ENCODE measurements around the gene XYLT1.

The XYLT1 gene

DNA sequence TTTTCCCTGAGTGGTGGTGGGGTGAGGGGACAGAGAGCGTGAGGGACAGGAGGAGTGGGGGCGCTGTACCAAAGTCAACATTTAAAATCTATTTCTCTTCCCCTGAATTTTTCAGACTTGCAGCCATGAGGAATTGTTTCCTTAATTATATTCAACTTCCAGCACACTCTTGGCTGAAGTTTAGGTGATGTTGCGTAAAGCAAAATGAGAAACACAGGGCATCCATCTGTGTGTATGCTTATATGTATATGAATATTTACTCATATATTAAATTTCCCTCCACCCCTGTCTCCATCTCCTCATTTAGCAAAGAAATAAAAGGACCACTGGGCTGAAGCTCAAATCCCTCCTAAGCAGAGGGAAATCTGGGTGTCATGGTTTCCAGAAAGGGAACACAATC is 218.1 kb downstream of the XYLT1 start:
- DNase-seq (ENCODE audit: low read depth) = no peak

- no peak for DNase-seq (ENCODE audit: low read depth)
Observed at GRCh38 chr16:17252064-17252463, 218.7 kb downstream of the XYLT1 start.

GRCh38 chr16:17251496-17251895 is 219.3 kb downstream of the XYLT1 start:
- no peak for DNase-seq (ENCODE audit: low read depth)

GRCh38 chr16:17246974-17247732 is 223.6 kb downstream of the XYLT1 start:
- DNase-seq (ENCODE audit: low read depth) = no peak

DNA sequence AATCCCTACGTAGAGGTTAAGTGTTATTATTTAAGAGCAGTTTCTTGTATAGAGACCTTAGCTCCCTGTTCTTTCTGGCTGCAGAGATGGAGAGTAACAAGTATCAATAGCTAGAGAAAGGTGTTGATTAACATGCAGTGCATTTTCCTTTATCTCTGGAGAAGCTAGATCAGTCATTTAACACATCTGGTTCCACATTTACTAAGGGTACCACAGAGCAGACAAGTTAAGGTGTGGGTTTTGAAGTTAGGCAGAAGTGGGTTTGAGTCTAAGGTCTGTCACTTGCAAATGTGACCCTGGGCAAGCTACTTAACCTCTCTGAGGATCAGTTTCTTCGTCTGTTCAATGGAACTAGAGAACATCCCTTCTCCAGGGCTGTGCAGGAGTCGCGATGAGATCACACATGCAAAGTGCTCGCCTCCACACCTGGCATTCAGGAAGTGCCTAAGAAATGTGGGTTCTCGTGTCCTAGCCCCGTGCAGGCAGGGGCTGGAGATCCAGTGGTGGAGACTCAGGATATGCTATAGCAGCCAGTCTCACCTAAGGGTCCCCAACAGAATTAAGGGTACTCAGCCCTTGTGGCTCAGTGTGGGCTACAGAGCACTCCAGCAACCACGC is 224.4 kb downstream of the XYLT1 start:
- no peak for DNase-seq (ENCODE audit: low read depth)

GRCh38 chr16:17245776-17246175 is 225.0 kb downstream of the XYLT1 start:
- no peak for DNase-seq (ENCODE audit: low read depth)

GRCh38 chr16:17244872-17245551 is 225.7 kb downstream of the XYLT1 start:
- no peak for DNase-seq (ENCODE audit: low read depth)

DNA sequence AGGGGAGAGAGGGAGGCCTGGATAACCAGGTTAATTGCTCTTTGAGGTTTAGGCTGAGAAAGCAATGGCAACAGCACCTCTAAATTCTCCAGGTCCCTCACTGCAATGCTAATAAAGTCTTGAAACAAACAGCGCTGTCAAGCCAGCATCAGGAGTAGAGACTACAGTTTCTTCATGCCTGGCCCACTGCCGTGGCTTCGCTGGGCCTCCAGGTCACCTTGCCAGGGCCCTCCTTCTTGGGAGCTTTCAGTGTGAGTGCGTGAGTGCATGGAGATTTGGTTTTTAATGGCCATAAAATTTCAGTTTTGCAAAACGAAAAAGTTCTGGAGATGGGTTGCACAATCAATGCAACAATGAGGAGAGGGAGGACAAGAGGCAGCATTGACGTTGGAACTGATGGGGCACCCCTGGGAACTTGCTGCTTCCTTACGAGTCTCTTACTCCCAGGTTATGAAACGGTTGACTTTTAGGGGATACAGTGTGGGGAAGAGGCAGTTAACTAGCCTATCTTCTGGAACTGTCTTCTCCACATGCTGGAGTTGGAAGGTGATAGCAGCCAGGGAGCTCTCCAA is 229.4 kb downstream of the XYLT1 start:
- no peak for DNase-seq (ENCODE audit: low read depth)

- DNase-seq (ENCODE audit: low read depth) = no peak
Observed at GRCh38 chr16:17238285-17239028, 232.3 kb downstream of the XYLT1 start.

DNA sequence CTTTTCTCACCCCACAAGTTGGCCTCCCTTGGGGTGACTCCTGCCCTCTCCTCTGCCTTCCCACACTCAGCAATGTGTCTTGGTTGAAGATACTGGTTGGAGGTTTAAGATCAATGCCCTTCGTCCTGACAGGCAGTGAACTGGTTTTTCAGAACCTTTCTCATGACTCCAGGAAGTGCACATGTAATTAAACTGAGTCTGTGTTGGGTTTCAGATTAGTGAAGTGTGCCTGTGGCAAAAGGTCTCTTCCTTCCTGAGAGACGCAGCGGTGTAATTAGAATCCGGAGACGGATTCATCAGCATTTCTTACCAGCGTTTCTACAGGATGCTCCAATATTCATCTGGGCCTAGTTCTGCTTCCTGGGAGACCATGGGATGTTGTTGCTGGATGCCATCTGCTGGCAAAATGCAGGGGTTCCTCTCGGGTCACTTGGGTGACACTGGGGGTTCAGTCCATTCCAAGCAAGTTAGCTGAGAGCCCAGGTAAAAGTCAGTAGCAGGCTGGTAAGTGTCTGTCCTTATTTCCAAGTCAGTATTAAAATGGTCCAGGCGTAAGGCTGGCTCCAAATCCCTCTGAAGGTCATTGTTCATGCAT is 233.3 kb downstream of the XYLT1 start:
- DNase-seq (ENCODE audit: low read depth) = no peak

GRCh38 chr16:17235147-17235815 is 235.5 kb downstream of the XYLT1 start:
- DNase-seq (ENCODE audit: low read depth) = no peak

DNA sequence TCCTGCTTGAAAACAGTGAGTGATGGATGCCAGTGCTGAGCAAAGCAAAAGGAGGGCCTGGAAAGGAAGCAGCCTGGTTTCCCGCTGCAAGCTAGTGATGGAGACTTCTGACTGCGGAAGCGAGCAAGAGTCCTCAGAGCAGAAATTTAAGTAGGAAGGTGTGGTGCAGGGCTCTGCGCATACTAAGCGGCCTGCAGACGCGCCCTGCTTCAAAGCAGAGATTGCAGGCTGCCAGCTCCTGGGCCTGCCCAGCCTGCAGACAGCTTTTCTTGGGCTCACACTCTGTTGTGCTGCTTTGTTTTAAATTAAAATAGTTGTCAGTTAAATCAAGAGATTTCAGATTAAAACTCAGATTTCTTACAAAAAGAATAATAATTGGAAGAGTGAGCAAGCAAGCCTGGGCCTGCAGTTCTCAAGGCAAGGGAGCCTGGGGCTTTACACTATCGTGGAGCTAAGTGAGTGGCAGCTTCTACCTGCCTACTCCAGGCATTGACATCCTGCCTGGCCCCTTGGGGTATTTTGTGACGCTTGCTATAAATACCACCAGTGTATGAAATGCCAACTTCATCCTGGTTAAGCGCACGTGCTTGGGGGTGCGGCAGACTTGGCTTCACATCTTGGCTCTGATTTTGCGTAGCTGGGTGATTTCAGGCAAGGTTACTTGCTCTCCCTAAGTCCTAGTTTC is 237.3 kb downstream of the XYLT1 start:
- DNase-seq (ENCODE audit: low read depth) = no peak

GRCh38 chr16:17232487-17232886 is 238.3 kb downstream of the XYLT1 start:
- DNase-seq (ENCODE audit: low read depth) = no peak

GRCh38 chr16:17231972-17232371 is 238.8 kb downstream of the XYLT1 start:
- DNase-seq (ENCODE audit: low read depth) = no peak

DNA sequence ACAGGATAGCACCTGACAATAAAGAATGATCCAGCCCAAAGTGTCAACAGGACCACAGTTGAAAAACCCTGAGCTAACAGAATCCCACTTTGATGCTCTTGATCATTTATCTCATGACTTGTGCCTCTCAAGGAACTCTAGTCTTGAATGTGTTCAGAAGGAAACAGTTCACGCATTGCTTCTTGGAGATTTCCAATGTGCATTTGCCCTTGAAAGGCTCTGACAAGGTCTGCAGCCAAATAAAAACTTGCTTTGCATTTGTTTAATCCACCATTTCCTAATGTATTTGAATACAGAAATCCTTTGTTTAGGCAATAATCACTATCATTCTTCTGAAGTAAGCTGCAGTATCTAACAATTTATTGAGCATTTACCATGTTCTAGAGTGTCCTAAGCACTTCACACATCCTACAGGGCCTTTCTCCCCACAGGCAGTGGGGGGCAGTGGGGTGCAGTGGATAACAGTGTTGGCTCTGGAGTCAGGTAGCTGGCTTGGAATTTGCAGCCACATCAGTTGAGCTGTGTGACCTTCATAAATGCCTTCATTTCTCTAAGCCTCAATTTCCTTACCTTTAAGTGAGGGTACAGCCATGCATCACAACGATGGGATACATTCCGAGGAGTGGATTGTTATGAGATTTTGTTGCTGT is 239.7 kb downstream of the XYLT1 start:
- no peak for DNase-seq (ENCODE audit: low read depth)

GRCh38 chr16:17229766-17230165 is 241.0 kb downstream of the XYLT1 start:
- DNase-seq (ENCODE audit: low read depth) = no peak

DNA sequence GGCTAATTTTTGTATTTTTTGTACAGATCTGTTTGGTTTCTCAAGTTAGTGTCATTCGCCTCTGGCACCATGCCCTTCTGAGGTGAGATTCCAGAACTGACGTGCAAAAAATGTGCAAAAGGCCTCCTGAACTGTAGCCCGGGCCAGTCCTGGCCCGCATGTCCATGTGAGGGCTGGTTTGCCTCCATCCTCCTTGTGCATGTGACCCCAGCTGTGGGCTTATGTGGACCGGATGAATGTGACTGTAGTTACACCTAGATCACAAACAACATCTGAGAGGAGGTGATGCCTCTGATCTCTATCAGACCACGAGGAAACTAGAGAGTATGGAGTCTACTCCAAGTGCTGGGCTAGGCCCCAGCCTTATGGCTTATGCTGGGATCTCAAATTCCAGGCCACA is 241.6 kb downstream of the XYLT1 start:
- no peak for DNase-seq (ENCODE audit: low read depth)

- DNase-seq (ENCODE audit: low read depth) = no peak
Observed at GRCh38 chr16:17228708-17229055, 242.1 kb downstream of the XYLT1 start.

GRCh38 chr16:17228048-17228707 is 242.6 kb downstream of the XYLT1 start:
- DNase-seq (ENCODE audit: low read depth) = no peak

- DNase-seq (ENCODE audit: low read depth) = no peak
Observed at GRCh38 chr16:17227278-17227677, 243.5 kb downstream of the XYLT1 start.

All from stromal cell of bone marrow (primary cell).